Measurements from ENCODE around the gene FABP6. TPM values are rescaled to one million over a fixed set of nuclear protein-coding genes. Genes with fewer than 3 reads are reported as not detected.

FABP6 gene
- total RNA-seq, 2 donors from 2014 or later = not detected

DNA sequence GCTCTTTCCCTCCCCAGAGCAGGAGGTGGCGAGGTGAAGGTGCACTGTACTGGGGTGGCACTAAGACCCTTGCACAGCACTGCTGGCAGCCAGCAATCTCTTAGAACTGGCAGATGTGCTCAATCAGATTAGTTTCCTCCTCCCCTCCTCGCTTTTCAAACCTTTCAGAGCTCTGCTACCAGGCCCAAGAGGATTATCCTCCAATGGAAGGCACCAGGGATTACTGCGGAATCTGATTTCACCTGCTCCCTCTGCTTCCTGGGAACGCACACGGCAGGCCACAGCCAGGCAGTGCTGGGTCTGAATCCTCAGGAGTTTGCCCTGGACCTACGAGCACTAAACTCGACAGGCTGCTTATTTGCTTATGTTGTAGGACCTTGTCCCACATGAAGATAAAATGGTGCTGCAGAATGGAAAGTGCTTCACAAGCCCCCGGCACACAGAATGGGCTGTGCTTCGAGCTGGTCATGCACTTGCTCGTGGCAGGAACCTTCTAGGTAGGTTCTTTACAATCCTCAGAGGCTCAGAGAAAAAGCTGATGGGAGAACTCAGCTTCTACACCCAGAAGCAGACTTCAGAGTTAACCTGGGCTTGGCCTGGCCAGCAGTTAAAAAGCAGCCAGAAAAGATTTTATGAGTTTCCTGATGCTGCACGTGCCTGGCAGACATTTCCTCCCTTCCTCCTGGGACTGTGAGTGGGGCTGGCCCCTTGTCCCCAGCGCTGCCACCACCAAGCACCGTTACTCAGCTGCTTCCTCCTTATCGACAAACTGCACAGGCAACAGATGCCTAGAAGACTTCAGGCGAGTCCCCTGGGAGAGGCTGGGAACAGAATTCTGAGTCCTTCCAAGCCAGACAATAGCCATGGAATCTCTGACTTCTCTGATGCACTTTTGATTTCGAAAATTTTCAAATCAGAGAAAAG, 33.1 kb downstream of the FABP6 start:
- DNase-seq (ENCODE audit: low spot score) (no peak), ATAC-seq (ENCODE audit: insufficient number of reproducible peaks, low FRiP score, low read depth) (no peak)
- Histone ChIP-seq H3K4me3 (no peak overlapping the region), H3K36me3 (no peaks in the 10 kb centered on the region), H3K27me3 (replicated peaks; ENCODE audit: insufficient read depth) (no peaks in the 10 kb centered on the region), H3K27ac (no peak overlapping the region), H3K9me3 (no peaks in the 10 kb centered on the region), H3K4me1 (ENCODE audit: control insufficient read depth in 1 of 2, low read depth in 2 of 2) (peaks cover 0 to 9% of the 10 kb centered on the region in 2 donors)
- TF ChIP-seq, protein P1, sequence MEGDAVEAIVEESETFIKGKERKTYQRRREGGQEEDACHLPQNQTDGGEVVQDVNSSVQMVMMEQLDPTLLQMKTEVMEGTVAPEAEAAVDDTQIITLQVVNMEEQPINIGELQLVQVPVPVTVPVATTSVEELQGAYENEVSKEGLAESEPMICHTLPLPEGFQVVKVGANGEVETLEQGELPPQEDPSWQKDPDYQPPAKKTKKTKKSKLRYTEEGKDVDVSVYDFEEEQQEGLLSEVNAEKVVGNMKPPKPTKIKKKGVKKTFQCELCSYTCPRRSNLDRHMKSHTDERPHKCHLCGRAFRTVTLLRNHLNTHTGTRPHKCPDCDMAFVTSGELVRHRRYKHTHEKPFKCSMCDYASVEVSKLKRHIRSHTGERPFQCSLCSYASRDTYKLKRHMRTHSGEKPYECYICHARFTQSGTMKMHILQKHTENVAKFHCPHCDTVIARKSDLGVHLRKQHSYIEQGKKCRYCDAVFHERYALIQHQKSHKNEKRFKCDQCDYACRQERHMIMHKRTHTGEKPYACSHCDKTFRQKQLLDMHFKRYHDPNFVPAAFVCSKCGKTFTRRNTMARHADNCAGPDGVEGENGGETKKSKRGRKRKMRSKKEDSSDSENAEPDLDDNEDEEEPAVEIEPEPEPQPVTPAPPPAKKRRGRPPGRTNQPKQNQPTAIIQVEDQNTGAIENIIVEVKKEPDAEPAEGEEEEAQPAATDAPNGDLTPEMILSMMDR (IDR thresholded peaks at IDR 0.05) = no peak

DNA sequence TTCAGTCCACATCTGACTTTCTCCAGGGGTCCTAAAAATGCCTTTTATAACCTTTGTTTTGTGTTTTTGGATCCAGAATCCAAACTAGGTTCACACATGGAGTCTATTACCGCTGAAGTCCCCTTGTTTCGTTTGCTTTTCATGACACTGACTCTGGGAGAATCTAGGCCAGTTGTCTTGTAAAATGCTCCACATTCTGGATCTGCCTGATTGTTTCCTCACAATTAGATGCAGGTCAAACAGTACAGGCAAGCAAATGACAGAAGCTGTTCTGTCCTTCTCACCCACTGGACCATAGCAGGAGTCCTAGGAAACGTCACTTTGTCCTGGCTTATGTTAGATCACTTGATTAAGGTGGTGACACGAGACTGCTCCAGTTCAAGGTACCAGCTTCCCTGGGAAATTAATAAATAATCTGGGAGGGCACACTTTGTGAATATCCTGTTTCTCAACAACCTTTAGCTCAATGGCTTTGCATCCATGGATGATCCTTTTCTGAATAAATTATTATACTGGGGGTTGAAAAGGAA, 34.1 kb downstream of the FABP6 start:
- ATAC-seq (ENCODE audit: insufficient number of reproducible peaks, low FRiP score, low read depth) (no peak), DNase-seq (ENCODE audit: low spot score) (no peak)
- Histone ChIP-seq H3K27ac (no peak overlapping the region), H3K36me3 (no peaks in the 10 kb centered on the region), H3K4me3 (no peak overlapping the region), H3K27me3 (replicated peaks; ENCODE audit: insufficient read depth) (no peaks in the 10 kb centered on the region), H3K4me1 (ENCODE audit: control insufficient read depth in 1 of 2, low read depth in 2 of 2) (peaks cover 0 to 12% of the 10 kb centered on the region in 2 donors), H3K9me3 (no peaks in the 10 kb centered on the region)
- TF ChIP-seq, protein P1 (IDR thresholded peaks at IDR 0.05) = no peak

DNA sequence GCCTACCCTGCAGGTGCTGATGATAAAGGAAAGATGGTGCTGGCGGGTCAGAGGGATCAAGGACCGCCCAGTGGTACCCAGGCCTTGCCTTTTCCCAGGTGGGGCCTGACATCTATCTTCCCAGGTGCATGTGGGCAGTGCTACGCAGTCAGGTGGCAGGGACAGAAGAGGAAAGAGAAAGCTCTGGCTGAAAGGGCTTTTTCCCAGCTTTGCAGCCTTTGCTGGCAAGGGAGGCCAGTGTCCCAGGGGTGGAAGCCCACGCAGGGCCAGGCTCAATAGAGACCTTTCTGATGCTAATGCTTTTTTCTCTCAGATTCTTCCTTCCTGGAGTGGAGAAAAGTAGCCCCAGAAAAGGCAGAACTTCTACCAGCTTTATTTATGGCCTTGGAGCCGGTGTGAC, 36.7 kb downstream of the FABP6 start:
- Histone ChIP-seq H3K9me3 (no peaks in the 10 kb centered on the region), H3K36me3 (no peaks in the 10 kb centered on the region), H3K27me3 (replicated peaks; ENCODE audit: insufficient read depth) (no peaks in the 10 kb centered on the region), H3K27ac (no peak overlapping the region), H3K4me3 (no peak overlapping the region), H3K4me1 (ENCODE audit: control insufficient read depth in 1 of 2, low read depth in 2 of 2) (peaks cover 4 to 26% of the 10 kb centered on the region in 2 donors)
- TF ChIP-seq, protein P1 (IDR thresholded peaks at IDR 0.05) = no peak
- no peak for DNase-seq (ENCODE audit: low spot score)
- no peak for ATAC-seq (ENCODE audit: insufficient number of reproducible peaks, low FRiP score, low read depth)

DNA sequence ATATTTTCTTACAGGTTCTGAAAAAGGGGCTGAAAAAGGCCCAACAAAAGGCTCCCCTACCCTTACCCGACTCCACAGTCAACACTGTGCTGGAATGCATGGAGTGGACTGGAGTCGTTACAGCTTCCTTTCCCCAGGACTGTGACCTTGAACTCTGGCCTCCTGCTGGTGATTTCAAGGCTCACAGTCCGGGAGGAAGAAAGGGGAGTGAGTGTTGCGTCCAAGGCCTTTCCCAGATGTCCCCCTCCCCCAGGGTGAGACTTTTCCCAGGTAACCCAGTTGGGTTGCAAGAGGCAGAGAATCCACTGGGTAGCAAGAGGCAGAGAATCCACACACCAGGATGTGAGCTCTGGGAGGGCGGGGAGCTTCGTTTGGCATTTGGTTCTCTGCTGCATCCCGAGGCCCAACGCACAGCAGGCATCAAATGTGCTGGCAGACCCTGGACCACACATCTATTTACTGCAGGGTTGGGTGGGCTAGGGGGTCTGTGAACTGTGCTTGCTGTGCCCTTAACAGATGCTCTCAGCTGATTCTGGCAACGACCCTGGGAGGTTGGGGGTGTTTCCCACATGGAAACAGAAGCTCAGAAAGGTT, 37.5 kb downstream of the FABP6 start:
- Histone ChIP-seq H3K27ac (no peak overlapping the region), H3K9me3 (no peaks in the 10 kb centered on the region), H3K4me3 (no peak overlapping the region), H3K4me1 (ENCODE audit: control insufficient read depth in 1 of 2, low read depth in 2 of 2) (peaks cover 4 to 29% of the 10 kb centered on the region in 2 donors), H3K27me3 (replicated peaks; ENCODE audit: insufficient read depth) (no peaks in the 10 kb centered on the region), H3K36me3 (no peaks in the 10 kb centered on the region)
- ATAC-seq (ENCODE audit: insufficient number of reproducible peaks, low FRiP score, low read depth) = no peak
- no peak for DNase-seq (ENCODE audit: low spot score)
- TF ChIP-seq, protein P1 (IDR thresholded peaks at IDR 0.05) = no peak

DNA sequence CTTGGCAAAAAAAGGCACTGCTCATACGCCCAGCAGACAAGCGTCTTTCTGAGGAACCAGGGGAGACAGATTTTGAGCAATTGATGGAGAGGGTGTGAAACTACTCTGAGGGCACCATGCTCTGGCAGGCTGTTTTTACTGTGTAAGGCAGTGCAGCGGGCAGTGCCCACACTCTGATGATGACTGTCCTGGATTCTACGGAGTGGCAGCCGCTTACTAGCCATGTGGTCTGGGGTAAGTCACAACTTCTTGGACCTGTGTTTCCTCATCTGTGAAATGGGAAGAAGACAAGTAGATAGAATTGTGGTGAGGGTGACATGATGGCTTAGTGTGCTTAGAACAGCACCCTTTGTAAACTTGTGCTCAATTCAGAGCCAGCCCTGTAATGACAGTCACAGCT, 38.8 kb downstream of the FABP6 start:
- H3K4me1 ChIP-seq (ENCODE audit: control insufficient read depth in 1 of 2, low read depth in 2 of 2) = peaks cover 4 to 33% of the 10 kb centered on the region in 2 donors
- DNase-seq (ENCODE audit: low spot score) = no peak
- no peak for ATAC-seq (ENCODE audit: insufficient number of reproducible peaks, low FRiP score, low read depth)
- H3K4me3 ChIP-seq = no peak overlapping the region
- no peaks in the 10 kb centered on the region for H3K27me3 ChIP-seq (replicated peaks; ENCODE audit: insufficient read depth)
- no peaks in the 10 kb centered on the region for H3K9me3 ChIP-seq
- no peaks in the 10 kb centered on the region for H3K36me3 ChIP-seq
- TF ChIP-seq, protein P1 (IDR thresholded peaks at IDR 0.05) = no peak
- H3K27ac ChIP-seq = no peak overlapping the region

Measured in thoracic aorta (tissue), 2 donors.